Bronchial epithelial cell (primary cell): ENCODE results near the gene SRGAP1. TPM values are rescaled to one million over a fixed set of nuclear protein-coding genes. Genes with fewer than 3 reads are reported as not detected.

Source experiments
- DNase-seq: peaks from one replicate; pipeline ENCODE4 v3.0.0-alpha.2; 2010; ENCODE audit warnings: low read depth
- FAIRE-seq: peaks from 2 replicates; lab custom pipeline; 2011; peaks lifted over from hg19 to GRCh38; lab: Jason Lieb, UNC
- H3K27me3 ChIP-seq: 2 replicates; pipeline ENCODE4 v1.5.1; 2011; ENCODE audit warnings: low read length; ENCODE audit not compliant: control insufficient read depth, insufficient read depth
- H3K36me3 ChIP-seq: 2 replicates; pipeline ENCODE4 v1.5.1; 2011; ENCODE audit warnings: low read length; ENCODE audit not compliant: control insufficient read depth, insufficient read depth
- H3K4me3 ChIP-seq: 2 replicates; pipeline ENCODE4 v1.5.1; 2011; ENCODE audit warnings: mild to moderate bottlenecking, low read depth, low read length, control low read depth
- CTCF ChIP-seq: IDR thresholded peaks from 2 replicates; pipeline ENCODE4 v1.5.1; 2011; ENCODE audit warnings: mild to moderate bottlenecking, moderate library complexity, low read length, control low read depth, inconsistent platforms; ENCODE audit not compliant: insufficient read depth, severe bottlenecking
- total RNA-seq: library from RNA; depleted of rRNA; stranded (reverse); fragments of >200 nt; gene quantifications from 2 replicates; pipeline ENCODE4 v1.2.1, GENCODE V29; 2014

The SRGAP1 gene
- total RNA-seq, 1 donor from 2014 or later: 4.5 TPM

DNA sequence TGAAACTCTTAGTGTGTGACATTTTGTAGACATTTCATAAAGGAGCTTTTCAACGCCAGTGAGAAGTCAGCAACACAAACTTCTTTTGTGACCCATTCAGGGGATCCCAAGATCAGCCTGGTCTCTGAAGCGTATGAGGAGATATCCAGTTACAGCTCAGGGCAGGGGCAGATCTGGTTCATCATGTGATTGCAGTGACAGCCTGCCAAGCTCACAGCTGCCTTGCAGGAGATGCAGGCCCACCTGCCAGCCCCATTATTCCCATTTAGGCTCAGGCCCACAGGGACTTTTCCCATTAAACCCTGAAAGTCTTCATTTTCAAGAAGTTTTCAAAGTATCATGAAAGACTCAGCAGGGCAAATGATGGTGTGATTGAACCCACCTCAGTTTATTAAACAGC is 38.3 kb downstream of the SRGAP1 start:
- DNase-seq (no peak), FAIRE-seq (no peak)
- H3K27me3 ChIP-seq: no peaks in the 10 kb centered on the region
- no peak for TF ChIP-seq CTCF
- no peaks in the 10 kb centered on the region for H3K36me3 ChIP-seq
- no peak overlapping the region for H3K4me3 ChIP-seq

- Histone ChIP-seq H3K27me3 (no peaks in the 10 kb centered on the region), H3K4me3 (no peak overlapping the region), H3K36me3 (no peaks in the 10 kb centered on the region)
- TF ChIP-seq CTCF: no peak
- FAIRE-seq (no peak), DNase-seq (no peak)
Observed at GRCh38 chr12:63885401-63885800, 40.9 kb downstream of the SRGAP1 start.

DNA sequence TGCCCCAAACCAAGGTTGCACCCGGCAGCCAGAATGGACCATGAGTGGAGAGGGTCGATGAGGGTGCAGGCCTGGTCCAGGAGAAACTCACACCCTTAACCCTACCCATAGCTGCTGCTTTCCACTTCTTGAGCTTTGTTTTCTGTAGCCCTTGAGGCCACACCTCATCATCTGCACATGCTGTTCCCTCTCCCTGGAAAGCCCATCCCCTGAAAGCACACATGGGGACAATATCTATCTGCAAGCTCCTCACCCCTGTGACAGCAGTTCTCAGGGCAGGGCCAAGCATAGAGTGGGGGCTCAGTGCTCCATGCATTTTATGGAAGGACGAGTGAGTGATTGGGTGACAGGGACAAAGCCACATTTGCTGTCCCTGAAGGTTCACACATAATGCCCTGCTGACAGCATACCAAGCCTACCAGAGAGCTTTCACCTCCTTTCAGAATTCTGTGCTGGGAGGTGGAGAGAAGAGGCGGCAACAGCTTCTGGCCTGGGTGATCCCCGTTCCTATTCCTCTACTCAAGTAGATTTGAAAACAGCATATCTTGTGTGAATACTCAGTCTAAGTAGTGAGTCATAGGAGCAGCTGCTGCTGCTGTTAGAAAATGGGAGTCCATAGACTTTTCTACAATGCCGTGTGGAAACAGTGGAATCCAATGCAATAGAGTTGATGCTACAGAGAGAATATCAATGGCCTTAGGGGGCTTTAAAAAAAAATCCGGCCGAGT is 44.6 kb downstream of the SRGAP1 start:
- no peaks in the 10 kb centered on the region for H3K27me3 ChIP-seq
- FAIRE-seq: no peak
- peak; percentile 21 for DNase-seq
- no peaks in the 10 kb centered on the region for H3K36me3 ChIP-seq
- TF ChIP-seq CTCF: no peak
- no peak overlapping the region for H3K4me3 ChIP-seq

DNA sequence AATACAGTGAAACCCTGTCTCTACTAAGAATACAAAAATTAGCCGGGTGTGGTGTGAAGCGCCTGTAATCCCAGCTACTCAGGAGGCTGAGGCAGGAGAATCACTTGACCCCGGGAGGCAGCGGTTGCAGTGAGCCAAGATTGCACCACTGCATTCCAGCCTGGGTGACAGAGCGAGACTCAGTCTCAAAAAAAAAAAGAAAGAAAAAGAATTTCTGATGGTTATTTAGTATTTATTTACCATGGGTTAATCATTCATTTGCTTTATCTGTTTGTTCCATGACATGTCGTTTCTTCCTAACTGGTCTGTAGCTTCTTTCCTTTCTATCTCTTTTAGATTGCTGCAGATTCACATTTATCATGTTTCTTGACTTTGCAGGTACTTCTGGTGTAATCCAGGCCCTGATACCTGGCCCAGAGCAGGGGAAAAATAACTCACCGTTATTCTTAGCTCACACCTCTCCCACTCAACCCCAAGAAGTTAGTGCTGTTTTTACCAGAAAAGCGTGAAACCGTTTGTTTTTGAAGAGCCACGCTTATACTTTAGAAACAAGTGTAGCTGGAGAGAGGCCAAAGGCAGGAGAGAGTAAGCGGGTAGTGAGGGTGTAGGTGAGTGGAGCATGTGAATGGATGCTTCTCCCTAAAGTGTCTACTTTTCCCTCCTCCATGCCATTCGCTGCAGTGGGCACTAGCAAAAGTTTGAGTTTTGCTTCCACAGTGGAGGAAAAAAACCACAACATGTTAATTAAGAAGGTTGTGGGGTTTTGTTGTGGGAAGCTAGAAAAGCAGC is 45.4 kb downstream of the SRGAP1 start:
- Histone ChIP-seq H3K36me3 (no peaks in the 10 kb centered on the region), H3K27me3 (no peaks in the 10 kb centered on the region), H3K4me3 (no peak overlapping the region)
- FAIRE-seq (no peak), DNase-seq (no peak)
- TF ChIP-seq CTCF: no peak

DNA sequence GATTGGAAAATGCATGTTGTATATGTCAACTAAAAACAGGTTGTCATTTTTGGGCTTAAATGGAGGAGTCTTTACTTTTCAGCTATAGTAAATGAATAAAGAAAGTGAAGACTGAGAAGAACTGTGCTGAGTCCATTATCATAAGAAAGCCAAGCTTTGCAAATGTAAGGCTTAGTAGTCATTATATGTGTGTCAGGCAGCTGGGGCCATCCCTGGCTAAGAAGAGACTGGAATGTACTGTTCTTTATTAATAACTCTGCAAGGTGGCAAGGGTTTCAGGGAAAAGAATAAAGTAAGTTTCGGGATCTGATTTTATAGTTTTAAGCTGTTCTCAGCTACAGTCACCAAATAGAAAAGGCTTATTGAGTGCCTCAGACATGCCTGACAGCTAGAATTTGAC is 48.7 kb downstream of the SRGAP1 start:
- H3K36me3 ChIP-seq: no peaks in the 10 kb centered on the region
- no peaks in the 10 kb centered on the region for H3K27me3 ChIP-seq
- H3K4me3 ChIP-seq: no peak overlapping the region
- FAIRE-seq (no peak), DNase-seq (no peak)
- no peak for TF ChIP-seq CTCF
